ENCODE results near the gene RBM12.

DNA sequence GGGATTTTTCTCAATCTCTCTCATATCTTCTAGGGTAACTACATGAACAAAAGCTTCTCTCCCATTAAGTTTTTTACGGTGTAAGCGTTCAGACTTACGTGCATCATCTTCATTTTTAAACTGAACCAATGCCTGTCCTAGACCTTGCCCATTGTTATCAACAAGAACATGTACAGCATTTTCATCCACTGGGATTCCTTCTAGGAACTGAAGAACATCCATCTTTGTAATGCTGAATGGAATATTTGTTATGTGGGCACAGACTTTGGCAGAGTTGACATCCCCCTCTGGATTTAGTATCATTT, 11.3 kb downstream of the RBM12 start:
- TF ChIP-seq, protein P1, sequence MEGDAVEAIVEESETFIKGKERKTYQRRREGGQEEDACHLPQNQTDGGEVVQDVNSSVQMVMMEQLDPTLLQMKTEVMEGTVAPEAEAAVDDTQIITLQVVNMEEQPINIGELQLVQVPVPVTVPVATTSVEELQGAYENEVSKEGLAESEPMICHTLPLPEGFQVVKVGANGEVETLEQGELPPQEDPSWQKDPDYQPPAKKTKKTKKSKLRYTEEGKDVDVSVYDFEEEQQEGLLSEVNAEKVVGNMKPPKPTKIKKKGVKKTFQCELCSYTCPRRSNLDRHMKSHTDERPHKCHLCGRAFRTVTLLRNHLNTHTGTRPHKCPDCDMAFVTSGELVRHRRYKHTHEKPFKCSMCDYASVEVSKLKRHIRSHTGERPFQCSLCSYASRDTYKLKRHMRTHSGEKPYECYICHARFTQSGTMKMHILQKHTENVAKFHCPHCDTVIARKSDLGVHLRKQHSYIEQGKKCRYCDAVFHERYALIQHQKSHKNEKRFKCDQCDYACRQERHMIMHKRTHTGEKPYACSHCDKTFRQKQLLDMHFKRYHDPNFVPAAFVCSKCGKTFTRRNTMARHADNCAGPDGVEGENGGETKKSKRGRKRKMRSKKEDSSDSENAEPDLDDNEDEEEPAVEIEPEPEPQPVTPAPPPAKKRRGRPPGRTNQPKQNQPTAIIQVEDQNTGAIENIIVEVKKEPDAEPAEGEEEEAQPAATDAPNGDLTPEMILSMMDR (conservative IDR thresholded peaks at IDR 0.05): no peak
- no peak for TF ChIP-seq ZFX (IDR thresholded peaks at IDR 0.05)

Data from C4-2B (cell line).